Epithelial cell of proximal tubule (primary cell): ENCODE measurements around the gene CDH4. TPM values are rescaled to one million over a fixed set of nuclear protein-coding genes. Genes with fewer than 3 reads are reported as not detected.

Experiments
- DNase-seq: peaks from one replicate; pipeline ENCODE4 v3.0.0-alpha.2; 2011; ENCODE audit warnings: low read depth
- H3K4me3 ChIP-seq: 2 replicates; pipeline ENCODE4 v1.5.1; 2011; ENCODE audit warnings: low read depth, mild to moderate bottlenecking, low read length
- CTCF ChIP-seq: conservative IDR thresholded peaks from 2 replicates; pipeline ENCODE4 v1.5.1; 2012; ENCODE audit warnings: low read depth, mild to moderate bottlenecking, low read length
- total RNA-seq: library from RNA; depleted of rRNA; stranded (reverse); fragments of >200 nt; gene quantifications from 2 replicates; pipeline ENCODE4 v1.2.3, GENCODE V29; 2015

CDH4 gene
- total RNA-seq, 1 donor from 2014 or later, result 17.1 TPM

- H3K4me3 ChIP-seq, result no peak overlapping the region
- TF ChIP-seq CTCF, result no peak
- DNase-seq, result no peak
Observed at GRCh38 chr20:61796738-61797137, 544.7 kb downstream of the CDH4 start.

DNA sequence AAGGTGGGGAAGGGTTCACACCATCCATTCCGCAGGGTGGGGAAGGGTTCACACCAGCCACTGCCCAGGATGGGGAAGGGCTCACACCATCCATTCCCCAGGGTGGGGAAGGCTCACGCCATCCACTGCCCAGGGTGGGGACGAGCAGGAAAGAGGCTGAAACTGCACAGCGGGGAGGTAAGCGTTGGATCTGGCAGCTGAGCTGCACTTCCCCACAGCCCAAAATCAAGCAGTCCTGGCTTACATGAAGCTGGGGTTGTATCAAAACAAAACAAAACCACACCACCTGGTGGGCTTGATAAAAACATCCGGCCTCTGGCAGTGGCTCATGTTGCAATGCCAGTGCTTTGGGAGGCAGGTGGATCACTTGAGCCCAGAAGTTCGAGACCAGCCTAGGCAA is 545.1 kb downstream of the CDH4 start:
- no peak for DNase-seq
- H3K4me3 ChIP-seq, result no peak overlapping the region
- TF ChIP-seq CTCF, result no peak

- no peak overlapping the region for H3K4me3 ChIP-seq
- TF ChIP-seq CTCF, result no peak
- no peak for DNase-seq
Observed at GRCh38 chr20:61797971-61798411, 545.9 kb downstream of the CDH4 start.

- no peak for TF ChIP-seq CTCF
- DNase-seq, result no peak
- H3K4me3 ChIP-seq, result no peak overlapping the region
Observed at GRCh38 chr20:61798632-61799031, 546.6 kb downstream of the CDH4 start.

GRCh38 chr20:61799394-61799923 is 547.4 kb downstream of the CDH4 start:
- H3K4me3 ChIP-seq, result no peak overlapping the region
- DNase-seq, result no peak
- no peak for TF ChIP-seq CTCF

- TF ChIP-seq CTCF, result no peak
- DNase-seq, result no peak
- no peak overlapping the region for H3K4me3 ChIP-seq
Observed at GRCh38 chr20:61799928-61800327, 547.9 kb downstream of the CDH4 start.

DNA sequence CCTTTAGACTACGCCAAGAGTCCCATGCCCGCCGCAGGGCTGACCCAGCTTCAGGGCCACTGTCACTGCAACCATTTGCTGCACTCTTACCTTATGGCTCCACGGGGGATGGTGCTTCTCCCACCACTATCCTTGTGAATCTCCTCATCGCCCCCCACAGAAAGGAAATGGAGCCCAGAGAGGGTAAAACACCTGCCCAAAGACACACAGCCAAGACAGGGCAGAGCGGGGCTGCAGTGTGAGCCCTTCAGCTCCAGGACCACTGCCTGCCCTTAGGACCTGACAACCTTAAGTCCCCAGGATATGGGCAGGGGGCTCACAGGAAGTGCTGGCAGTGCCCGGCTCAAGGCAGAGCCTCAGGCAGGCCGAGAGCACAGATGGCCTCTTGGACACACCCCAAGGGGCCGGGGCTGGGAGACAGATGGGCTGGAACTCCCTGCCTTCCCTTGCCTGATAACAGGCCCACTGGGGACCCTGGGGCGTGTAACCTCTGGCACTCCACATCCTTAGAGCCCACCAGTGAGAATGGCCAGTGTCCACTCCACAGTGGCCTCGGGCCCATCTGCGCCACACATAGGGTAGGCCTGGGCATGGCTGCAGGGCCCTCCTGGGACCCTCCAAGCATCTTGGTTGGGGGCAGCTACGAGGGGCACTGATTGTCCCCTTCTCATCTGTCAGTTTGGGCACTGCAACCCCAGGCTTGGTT is 548.5 kb downstream of the CDH4 start:
- TF ChIP-seq CTCF, result no peak
- DNase-seq, result no peak
- no peak overlapping the region for H3K4me3 ChIP-seq
